ENCODE data around the gene PHAF1.

Gene PHAF1

DNA sequence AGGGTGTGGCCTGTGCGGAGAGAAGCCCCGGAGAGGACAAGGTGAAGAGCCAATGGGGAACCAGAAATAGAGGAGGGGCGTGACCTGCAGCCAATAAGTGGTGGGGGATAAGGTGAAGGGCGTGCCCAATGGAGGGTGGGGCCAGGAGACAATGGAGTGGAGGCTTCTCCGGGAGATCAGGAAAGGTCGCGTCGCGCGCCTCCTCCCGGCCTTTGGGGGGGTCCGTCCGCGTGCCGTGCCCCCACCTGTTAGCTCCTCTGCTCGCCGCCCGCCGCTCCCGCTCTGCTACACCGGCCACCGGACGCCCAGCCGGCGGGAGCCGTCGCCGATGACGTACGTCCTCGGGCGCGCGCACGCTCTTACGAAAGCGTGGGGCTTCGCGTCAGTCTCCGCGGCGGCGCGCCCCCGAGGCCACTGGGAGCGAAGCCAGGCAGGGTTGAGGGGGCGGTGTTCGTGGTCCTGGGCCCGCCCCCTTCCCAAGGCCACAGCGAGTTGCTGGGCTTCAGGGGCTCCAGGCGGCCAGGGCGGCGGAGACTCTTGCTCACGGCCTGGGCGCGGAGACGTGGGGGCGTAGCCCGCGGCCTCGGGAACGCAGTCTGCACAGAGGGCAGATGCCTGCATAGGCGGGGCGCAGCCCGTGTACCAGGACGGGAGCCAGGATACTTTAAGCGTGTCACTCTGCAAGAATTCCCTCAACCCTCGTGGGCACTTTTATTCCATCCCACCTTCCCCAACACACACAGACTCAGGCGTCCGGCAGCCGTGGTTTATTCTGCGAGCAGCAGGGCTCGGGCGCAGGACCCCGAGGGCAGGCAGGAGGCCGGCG lies 74.1 kb downstream of the PHAF1 start, which contains the start of gene MATCAP1:
Gene MATCAP1 (minus strand): TSS at position 337 of the 826 bp plus-strand sequence. CDS start 3,353 bp downstream, outside the sequence.
- DNase-seq = peak; percentile 99

DNA sequence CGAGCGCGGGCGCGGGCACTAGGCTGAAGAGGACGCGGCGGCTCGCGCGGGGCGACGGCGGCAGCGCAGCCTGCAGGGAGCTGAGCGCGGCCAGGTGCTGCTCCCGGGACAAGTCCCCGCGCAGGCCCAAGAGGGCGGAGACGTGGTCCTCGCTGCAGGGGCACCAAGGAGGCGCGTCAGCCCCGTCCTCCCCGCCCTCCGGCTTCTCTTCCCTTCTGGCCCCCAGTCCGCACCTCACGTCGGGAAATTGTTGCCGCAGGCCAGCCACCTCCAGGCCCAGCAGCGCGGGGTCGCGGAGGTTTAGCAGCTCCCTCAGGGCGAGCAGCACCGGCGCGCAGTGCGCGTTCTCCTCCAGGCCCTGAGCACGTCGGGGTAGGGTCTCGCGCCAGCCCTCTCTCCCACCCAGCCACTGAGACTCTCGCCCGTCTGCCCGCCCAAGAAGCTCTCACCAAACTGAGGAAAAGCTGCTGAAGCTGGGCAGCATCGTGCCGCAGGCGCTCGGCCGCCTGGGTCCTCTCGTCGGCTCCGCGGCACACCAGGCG lies 74.8 kb downstream of the PHAF1 start:
- DNase-seq = no peak

GRCh38 chr16:67184995-67185650 lies 75.4 kb downstream of the PHAF1 start:
- DNase-seq = peak; percentile 97

DNA sequence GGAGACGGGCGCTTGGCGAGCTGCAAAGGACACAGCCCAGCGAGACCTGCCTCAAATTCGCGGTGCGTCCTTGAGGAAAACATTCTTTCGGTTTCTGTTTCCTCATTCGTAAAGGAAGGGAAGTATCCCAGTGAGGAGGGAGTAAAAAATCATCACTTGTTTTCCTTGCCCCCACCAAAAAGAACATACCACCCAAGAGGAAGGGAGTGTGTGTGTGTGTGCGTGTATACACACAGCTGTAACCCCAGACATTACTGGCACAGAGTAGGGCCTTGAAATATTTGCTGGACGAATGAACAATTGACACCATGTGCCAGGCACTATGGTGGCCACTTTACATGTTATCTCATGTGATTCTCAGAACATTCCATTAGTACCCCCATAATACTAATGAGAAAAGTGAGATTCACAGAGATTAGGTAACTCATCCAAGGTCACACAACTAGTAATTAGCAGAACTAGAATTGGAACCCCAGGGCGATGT lies 76.0 kb downstream of the PHAF1 start:
- DNase-seq = no peak

GRCh38 chr16:67186550-67186950 lies 76.8 kb downstream of the PHAF1 start:
- DNase-seq = no peak

- no peak for DNase-seq
Measured at GRCh38 chr16:67187175-67187890, 77.6 kb downstream of the PHAF1 start.

DNA sequence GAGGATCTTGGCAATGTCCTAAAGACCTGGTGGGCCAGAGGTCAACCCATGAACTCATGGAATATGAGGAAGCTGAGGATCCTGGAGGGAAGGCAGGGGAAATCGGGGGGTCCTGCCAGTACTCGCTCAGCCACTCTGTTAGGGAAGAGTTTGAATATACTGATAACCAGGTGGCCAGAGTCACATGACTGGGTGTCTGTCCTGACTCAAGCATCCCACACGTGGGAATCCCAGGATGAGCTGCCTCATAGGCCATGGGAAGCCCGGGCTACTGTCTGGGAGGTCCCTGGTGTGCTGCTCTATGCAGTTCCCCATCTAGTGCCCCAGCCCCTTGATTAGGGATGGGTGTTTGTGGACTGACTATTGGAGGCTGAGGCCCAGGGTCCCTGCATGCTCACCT lies 78.6 kb downstream of the PHAF1 start:
- no peak for DNase-seq

GRCh38 chr16:67188798-67189197 lies 79.1 kb downstream of the PHAF1 start:
- DNase-seq = no peak

GRCh38 chr16:67190041-67190440 lies 80.3 kb downstream of the PHAF1 start, which contains the start of gene EXOC3L1:
EXOC3L1 (minus strand) TSS chr16:67190136; CDS start chr16:67189676, 460 bp downstream.
- no peak for DNase-seq

GRCh38 chr16:67190448-67191399 lies 81.0 kb downstream of the PHAF1 start:
- DNase-seq = peak; percentile 68

- DNase-seq = no peak
Measured at GRCh38 chr16:67191411-67191994, 81.8 kb downstream of the PHAF1 start.

- DNase-seq = peak; percentile 97
Measured at GRCh38 chr16:67191995-67192681, 82.4 kb downstream of the PHAF1 start, which contains the start of gene E2F4. E2F4 (plus strand) TSS chr16:67192155; CDS start chr16:67192228, 73 bp downstream.

DNA sequence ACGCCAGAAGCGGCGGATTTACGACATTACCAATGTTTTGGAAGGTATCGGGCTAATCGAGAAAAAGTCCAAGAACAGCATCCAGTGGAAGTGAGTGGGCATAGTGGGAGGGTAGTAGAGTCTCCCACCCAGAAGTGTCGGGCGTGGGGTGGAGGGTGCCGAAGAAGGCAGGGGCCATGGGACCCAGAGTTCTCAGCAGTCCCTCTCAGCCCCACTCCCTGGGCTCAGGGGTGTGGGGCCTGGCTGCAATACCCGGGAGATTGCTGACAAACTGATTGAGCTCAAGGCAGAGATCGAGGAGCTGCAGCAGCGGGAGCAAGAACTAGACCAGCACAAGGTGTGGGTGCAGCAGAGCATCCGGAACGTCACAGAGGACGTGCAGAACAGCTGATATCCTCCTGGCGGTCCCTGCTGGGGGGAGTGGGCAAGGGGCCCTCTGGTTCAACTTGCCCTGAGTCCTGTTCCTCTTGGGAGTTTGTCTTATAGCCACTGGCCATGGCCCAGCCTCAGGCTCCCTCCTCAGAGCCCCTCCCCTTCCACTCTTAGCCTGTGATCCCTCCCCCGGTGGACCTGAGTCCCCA lies 83.1 kb downstream of the PHAF1 start:
- DNase-seq = peak; percentile 52

- DNase-seq = no peak
Measured at GRCh38 chr16:67193536-67193935, 83.8 kb downstream of the PHAF1 start.

- peak; percentile 90 for DNase-seq
Measured at GRCh38 chr16:67194260-67194659, 84.5 kb downstream of the PHAF1 start.

DNA sequence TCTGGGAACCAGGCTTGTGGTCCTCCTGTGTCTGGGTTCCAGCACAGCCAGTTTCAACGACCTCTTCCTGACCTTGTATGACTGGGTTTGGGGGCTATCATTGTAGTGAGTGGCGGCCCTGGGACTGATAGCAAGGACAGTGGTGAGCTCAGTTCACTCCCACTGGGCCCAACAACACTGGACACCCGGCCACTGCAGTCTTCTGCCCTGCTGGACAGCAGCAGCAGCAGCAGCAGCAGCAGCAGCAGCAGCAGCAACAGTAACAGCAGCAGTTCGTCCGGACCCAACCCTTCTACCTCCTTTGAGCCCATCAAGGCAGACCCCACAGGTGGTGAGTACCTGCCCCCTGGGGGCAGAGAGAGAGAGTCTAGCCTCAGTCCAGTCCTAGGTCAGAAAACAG lies 85.9 kb downstream of the PHAF1 start:
- no peak for DNase-seq

DNA sequence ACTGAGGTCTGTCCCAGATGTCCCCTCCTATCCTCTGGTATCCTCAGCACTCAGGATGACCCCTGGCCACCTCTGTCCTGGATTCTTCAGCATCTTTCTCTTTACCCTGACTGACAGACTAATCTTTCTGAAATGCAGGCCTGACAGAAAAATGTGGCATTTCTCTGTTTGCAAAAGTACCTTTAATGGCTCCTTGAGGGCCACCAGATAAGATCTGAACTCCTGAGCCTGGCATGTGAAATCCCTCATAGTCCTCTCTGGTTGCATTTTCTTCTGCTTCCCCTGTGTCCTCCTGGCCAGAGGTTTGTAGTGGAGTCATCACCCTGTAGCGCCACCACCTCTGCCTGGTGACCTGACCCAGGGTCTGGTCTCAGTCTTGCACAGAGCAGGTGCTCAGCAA lies 87.1 kb downstream of the PHAF1 start:
- DNase-seq = no peak

- DNase-seq = no peak
Measured at GRCh38 chr16:67197704-67198103, 88.0 kb downstream of the PHAF1 start.
